DOHH2 (cell line): Measurements from ENCODE around the gene RIC8A.

Experiments
- EZH2phosphoT487 ChIP-seq: fragments of 200-600 bp; sonication (generic); IDR thresholded peaks from 2 replicates; pipeline ENCODE4 v1.6.1; 2017; ENCODE audit warnings: borderline replicate concordance, mild to moderate bottlenecking, antibody characterized with exemption, low read length, moderate library complexity, mixed read lengths
- TF ChIP-seq, protein P1 (sequence below): fragments of 200-600 bp; sonication (generic); IDR thresholded peaks from one replicate; pipeline ENCODE4 v1.5.1; 2014; ENCODE audit warnings: antibody characterized with exemption, mild to moderate bottlenecking, low read depth, low read length; ENCODE audit not compliant: poor library complexity, severe bottlenecking

DNA sequence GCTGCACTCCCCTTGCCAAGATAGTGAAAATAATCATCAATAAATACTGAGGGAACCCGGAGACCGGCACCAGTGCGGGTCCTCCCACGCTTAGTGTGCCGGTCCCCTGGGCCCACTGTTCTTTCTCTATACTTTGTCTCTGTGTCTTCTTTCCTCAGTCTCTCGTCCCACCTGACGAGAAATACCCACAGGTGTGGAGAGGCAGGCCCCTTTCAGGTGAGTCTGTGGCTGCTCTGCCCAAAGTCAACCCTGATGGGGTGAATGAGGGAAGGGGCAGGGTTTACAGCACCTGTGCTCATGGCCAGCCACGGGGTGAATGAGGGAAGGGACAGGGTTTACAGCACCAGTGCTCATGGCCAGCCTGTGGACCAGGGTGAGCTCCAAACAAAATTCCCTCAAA lies 5.0 kb upstream of the RIC8A start:
- TF ChIP-seq, protein P1, sequence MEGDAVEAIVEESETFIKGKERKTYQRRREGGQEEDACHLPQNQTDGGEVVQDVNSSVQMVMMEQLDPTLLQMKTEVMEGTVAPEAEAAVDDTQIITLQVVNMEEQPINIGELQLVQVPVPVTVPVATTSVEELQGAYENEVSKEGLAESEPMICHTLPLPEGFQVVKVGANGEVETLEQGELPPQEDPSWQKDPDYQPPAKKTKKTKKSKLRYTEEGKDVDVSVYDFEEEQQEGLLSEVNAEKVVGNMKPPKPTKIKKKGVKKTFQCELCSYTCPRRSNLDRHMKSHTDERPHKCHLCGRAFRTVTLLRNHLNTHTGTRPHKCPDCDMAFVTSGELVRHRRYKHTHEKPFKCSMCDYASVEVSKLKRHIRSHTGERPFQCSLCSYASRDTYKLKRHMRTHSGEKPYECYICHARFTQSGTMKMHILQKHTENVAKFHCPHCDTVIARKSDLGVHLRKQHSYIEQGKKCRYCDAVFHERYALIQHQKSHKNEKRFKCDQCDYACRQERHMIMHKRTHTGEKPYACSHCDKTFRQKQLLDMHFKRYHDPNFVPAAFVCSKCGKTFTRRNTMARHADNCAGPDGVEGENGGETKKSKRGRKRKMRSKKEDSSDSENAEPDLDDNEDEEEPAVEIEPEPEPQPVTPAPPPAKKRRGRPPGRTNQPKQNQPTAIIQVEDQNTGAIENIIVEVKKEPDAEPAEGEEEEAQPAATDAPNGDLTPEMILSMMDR = no peak
- no peak for TF ChIP-seq EZH2phosphoT487
